Keratinocyte (primary cell): Measurements from ENCODE around the gene C20orf204. TPM values are rescaled to one million over a fixed set of nuclear protein-coding genes. Genes with fewer than 3 reads are reported as not detected.

Source experiments
- DNase-seq: peaks from one replicate; pipeline ENCODE4 v3.0.0-alpha.2; 2011; ENCODE audit warnings: low read depth, missing footprints, low spot score
- FAIRE-seq: peaks from 2 replicates; lab custom pipeline; 2011; peaks lifted over from hg19 to GRCh38; lab: Jason Lieb, UNC
- H2AFZ ChIP-seq: 2 replicates; pipeline ENCODE4 v1.6.0; 2012; ENCODE audit warnings: low read length, control low read depth, inconsistent platforms; ENCODE audit not compliant: control insufficient read depth
- H3K27ac ChIP-seq: 2 replicates; pipeline ENCODE4 v1.5.1; 2011; ENCODE audit warnings: low read length; ENCODE audit not compliant: control insufficient read depth, insufficient read depth
- H3K27me3 ChIP-seq: 3 replicates; pipeline ENCODE4 v1.6.0; 2011; ENCODE audit warnings: low read length; ENCODE audit not compliant: control insufficient read depth, insufficient read depth; ENCODE audit errors: extremely low read depth
- H3K36me3 ChIP-seq, 2 experiments: 2 replicates in 1 of 2; 3 replicates in 1 of 2; pipeline ENCODE4 v1.5.1; 2011; ENCODE audit warnings: low read length in 2 of 2, mild to moderate bottlenecking in 1 of 2; ENCODE audit not compliant: control insufficient read depth in 2 of 2, insufficient read depth in 2 of 2; ENCODE audit errors: extremely low read depth in 1 of 2
- H3K4me1 ChIP-seq: 3 replicates; pipeline ENCODE4 v1.5.1; 2011; ENCODE audit warnings: low read length; ENCODE audit not compliant: control insufficient read depth, insufficient read depth; ENCODE audit errors: extremely low read depth
- H3K4me2 ChIP-seq: 3 replicates; pipeline ENCODE4 v1.6.0; 2011; ENCODE audit warnings: low read depth, low read length; ENCODE audit not compliant: control insufficient read depth, insufficient read depth; ENCODE audit errors: extremely low read depth
- H3K4me3 ChIP-seq, 3 experiments: fragments of 200-600 bp in 1 of 3; sonication (generic) in 1 of 3; 2 replicates in 2 of 3; 3 replicates in 1 of 3; pipeline ENCODE4 v1.5.1; 2011 to 2016; ENCODE audit warnings: low read length in 3 of 3, mild to moderate bottlenecking in 3 of 3, control low read depth in 2 of 3, inconsistent platforms in 1 of 3, low read depth in 1 of 3, mixed read lengths in 1 of 3, mixed run types in 1 of 3, moderate library complexity in 1 of 3; ENCODE audit not compliant: control insufficient read depth in 2 of 3, insufficient read depth in 2 of 3; ENCODE audit errors: extremely low read depth in 1 of 3
- H3K79me2 ChIP-seq: 2 replicates; pipeline ENCODE4 v1.6.0; 2012; ENCODE audit warnings: low read length; ENCODE audit not compliant: control insufficient read depth, insufficient read depth
- H3K9ac ChIP-seq: 3 replicates; pipeline ENCODE4 v1.6.0; 2011; ENCODE audit warnings: low read length; ENCODE audit not compliant: control insufficient read depth, insufficient read depth; ENCODE audit errors: extremely low read depth
- H3K9me1 ChIP-seq: 3 replicates; pipeline ENCODE4 v1.6.0; 2011; ENCODE audit warnings: low read length; ENCODE audit not compliant: control insufficient read depth, insufficient read depth; ENCODE audit errors: extremely low read depth
- H3K9me3 ChIP-seq: 2 replicates; pipeline ENCODE4 v1.5.1; 2012; ENCODE audit warnings: low read depth, low read length; ENCODE audit not compliant: control insufficient read depth
- H4K20me1 ChIP-seq: 3 replicates; pipeline ENCODE4 v1.6.0; 2011; ENCODE audit warnings: low read length; ENCODE audit not compliant: control insufficient read depth, insufficient read depth; ENCODE audit errors: extremely low read depth
- EZH2 ChIP-seq: IDR thresholded peaks from one replicate; pipeline ENCODE4 v1.6.1; 2012; ENCODE audit warnings: inconsistent platforms, mild to moderate bottlenecking, low read length, moderate library complexity
- dilution Hi-C: fragments of 300-500 bp; cut with MboI; formaldehyde crosslinking; loops from one replicate; pipeline ENCODE4 v1.7.0; 2020; ENCODE audit warnings: low sequenced_read_pairs; ENCODE audit not compliant: extremely low pct_ligation_motif_present
- polyA plus RNA-seq, 5 experiments: library from polyadenylated mRNA; depleted of rRNA in 3 of 5; stranded (reverse) in 3 of 5; stranded (forward) in 1 of 5; unstranded in 1 of 5; fragments of >200 nt; gene quantifications; 1 replicate in 1 of 5; 2 replicates in 3 of 5; 3 replicates in 1 of 5; pipeline versions ENCODE4 v1.2.1 to v1.2.3, GENCODE V29; 2011 to 2012; ENCODE audit warnings: missing spikeins in 2 of 5, low read depth in 1 of 5, low replicate concordance in 1 of 5
- TF ChIP-seq, protein P1 (sequence below), 3 experiments: IDR thresholded peaks in 1 of 3; conservative IDR thresholded peaks in 1 of 3; optimal IDR thresholded peaks in 1 of 3; 2 replicates in 2 of 3; 3 replicates in 1 of 3; pipeline versions ENCODE3 to v1.5.1; 2011; ENCODE audit warnings: low read length in 3 of 3, mild to moderate bottlenecking in 3 of 3, moderate library complexity in 2 of 3, control low read depth in 1 of 3, inconsistent platforms in 1 of 3; ENCODE audit not compliant: insufficient read depth in 2 of 3; ENCODE audit errors: extremely low read depth in 1 of 3

The C20orf204 gene
- polyA plus RNA-seq, 1 donor (not counting 4 experiments of a cell fraction or from before 2014, with no cell fraction given) = 0.08 TPM

DNA sequence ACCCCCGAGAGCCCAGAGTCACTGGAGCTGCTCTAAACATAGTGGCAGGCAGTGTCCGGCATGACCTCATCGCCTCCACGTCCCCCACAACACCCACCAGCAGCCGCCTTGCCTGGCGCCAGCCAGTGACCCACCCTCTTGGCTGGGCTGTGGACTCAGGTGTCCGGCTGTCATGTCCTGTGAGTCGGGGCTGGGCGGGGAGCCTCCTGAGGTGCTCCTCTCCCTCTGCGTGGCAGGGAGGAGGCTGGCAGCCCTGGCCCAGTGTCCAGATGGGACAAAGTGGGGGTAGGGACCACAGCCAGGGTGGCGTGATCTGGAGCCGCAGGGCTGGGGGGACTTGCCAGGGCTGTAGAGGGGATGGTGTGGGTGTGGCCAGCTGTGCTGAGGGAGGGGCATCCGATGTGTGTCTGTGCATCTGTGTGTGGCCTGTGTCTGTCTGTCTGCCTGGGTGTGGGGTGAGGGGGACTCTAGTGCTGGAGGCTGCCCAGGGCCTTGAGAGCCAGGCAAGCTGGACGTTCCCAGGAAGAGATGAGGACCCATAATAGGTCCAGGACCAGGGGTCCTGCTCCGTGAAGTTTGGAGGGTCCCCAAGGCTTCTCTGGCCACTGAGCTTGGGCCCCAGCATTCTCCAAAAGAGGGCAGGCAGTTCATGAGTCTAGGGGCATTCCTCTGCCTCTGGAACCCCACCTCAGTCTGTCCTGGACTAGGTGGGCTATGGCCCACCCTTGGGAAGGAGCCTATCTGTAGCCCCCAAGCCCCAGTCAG, 15.8 kb downstream of the C20orf204 start:
- H3K36me3 ChIP-seq = no peaks in the 10 kb centered on the region
- H3K9ac ChIP-seq = no peak overlapping the region
- no peaks in the 10 kb centered on the region for H3K79me2 ChIP-seq
- no peak for FAIRE-seq
- no peak overlapping the region for H3K4me3 ChIP-seq
- dilution Hi-C loops = no loop called here
- H3K27ac ChIP-seq = no peak overlapping the region
- peaks cover 28% of the 10 kb centered on the region for H3K4me1 ChIP-seq
- H3K4me2 ChIP-seq = no peak overlapping the region
- no peaks in the 10 kb centered on the region for H3K9me3 ChIP-seq
- H2AFZ ChIP-seq = no peak overlapping the region
- no peak for TF ChIP-seq EZH2
- TF ChIP-seq, protein P1, sequence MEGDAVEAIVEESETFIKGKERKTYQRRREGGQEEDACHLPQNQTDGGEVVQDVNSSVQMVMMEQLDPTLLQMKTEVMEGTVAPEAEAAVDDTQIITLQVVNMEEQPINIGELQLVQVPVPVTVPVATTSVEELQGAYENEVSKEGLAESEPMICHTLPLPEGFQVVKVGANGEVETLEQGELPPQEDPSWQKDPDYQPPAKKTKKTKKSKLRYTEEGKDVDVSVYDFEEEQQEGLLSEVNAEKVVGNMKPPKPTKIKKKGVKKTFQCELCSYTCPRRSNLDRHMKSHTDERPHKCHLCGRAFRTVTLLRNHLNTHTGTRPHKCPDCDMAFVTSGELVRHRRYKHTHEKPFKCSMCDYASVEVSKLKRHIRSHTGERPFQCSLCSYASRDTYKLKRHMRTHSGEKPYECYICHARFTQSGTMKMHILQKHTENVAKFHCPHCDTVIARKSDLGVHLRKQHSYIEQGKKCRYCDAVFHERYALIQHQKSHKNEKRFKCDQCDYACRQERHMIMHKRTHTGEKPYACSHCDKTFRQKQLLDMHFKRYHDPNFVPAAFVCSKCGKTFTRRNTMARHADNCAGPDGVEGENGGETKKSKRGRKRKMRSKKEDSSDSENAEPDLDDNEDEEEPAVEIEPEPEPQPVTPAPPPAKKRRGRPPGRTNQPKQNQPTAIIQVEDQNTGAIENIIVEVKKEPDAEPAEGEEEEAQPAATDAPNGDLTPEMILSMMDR (optimal IDR thresholded peaks at IDR 0.05 in 1 of 3, IDR thresholded peaks at IDR 0.05 in 1 of 3, conservative IDR thresholded peaks at IDR 0.05 in 1 of 3; ENCODE audit: extremely low read depth in 1 of 3, insufficient read depth in 2 of 3, low read length in 3 of 3) = no peak
- peaks cover 2% of the 10 kb centered on the region for H4K20me1 ChIP-seq
- no peaks in the 10 kb centered on the region for H3K9me1 ChIP-seq
- no peak for DNase-seq
- H3K27me3 ChIP-seq = peaks cover 33% of the 10 kb centered on the region

DNA sequence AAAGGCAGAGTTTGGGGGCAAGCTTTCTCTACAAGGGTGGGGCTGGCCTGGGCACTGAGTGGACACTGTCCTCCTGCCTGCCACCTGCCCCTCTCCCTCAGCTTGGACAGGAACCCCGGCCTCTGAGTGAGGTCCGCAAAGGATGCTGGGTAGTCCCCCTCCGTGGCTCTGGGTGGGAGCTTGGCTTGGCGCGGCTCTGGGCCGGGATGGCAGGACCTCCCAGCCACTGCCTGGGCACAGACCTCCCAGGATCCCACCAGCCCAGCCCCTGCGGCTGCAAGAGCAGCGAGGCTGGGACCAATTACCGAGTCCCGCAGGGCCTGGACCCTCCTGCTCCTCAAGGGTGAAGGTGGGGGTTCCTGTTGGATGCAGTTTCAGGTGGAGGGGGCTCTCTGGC, 16.3 kb downstream of the C20orf204 start:
- H3K36me3 ChIP-seq = no peaks in the 10 kb centered on the region
- no peaks in the 10 kb centered on the region for H3K9me1 ChIP-seq
- no peak for DNase-seq
- no peak overlapping the region for H2AFZ ChIP-seq
- H3K4me3 ChIP-seq = no peak overlapping the region
- peaks cover 28% of the 10 kb centered on the region for H3K4me1 ChIP-seq
- no peak overlapping the region for H3K27ac ChIP-seq
- H3K4me2 ChIP-seq = no peak overlapping the region
- dilution Hi-C loops = no loop called here
- peaks cover 2% of the 10 kb centered on the region for H4K20me1 ChIP-seq
- no peaks in the 10 kb centered on the region for H3K79me2 ChIP-seq
- FAIRE-seq = no peak
- no peak for TF ChIP-seq EZH2
- TF ChIP-seq, protein P1 (optimal IDR thresholded peaks at IDR 0.05 in 1 of 3, IDR thresholded peaks at IDR 0.05 in 1 of 3, conservative IDR thresholded peaks at IDR 0.05 in 1 of 3; ENCODE audit: extremely low read depth in 1 of 3, insufficient read depth in 2 of 3, low read length in 3 of 3) = no peak
- no peak overlapping the region for H3K9ac ChIP-seq
- peaks cover 27% of the 10 kb centered on the region for H3K27me3 ChIP-seq
- no peaks in the 10 kb centered on the region for H3K9me3 ChIP-seq
